HUES6 (cell line): ENCODE results near the gene MAD1L1.

Experiments used
- H3K27ac ChIP-seq: 2 replicates; pipeline ENCODE4 v1.7.0; 2013; ENCODE audit warnings: low read depth, mild to moderate bottlenecking, low read length, inconsistent platforms
- H3K27me3 ChIP-seq: 2 replicates; pipeline ENCODE4 v1.6.1; 2013; ENCODE audit warnings: low read length; ENCODE audit not compliant: control insufficient read depth, insufficient read depth
- H3K36me3 ChIP-seq: 2 replicates; pipeline ENCODE4 v1.6.1; 2013; ENCODE audit warnings: low read length; ENCODE audit not compliant: control insufficient read depth, insufficient read depth
- H3K4me1 ChIP-seq: 2 replicates; pipeline ENCODE4 v1.6.1; 2013; ENCODE audit warnings: low read length; ENCODE audit not compliant: control insufficient read depth, insufficient read depth
- H3K4me3 ChIP-seq: 2 replicates; pipeline ENCODE4 v1.5.1; 2013; ENCODE audit warnings: low read depth, low read length
- H3K9ac ChIP-seq: one replicate; pipeline ENCODE4 v1.6.1; 2013; ENCODE audit warnings: mild to moderate bottlenecking, low read length
- H3K9me3 ChIP-seq: 2 replicates; pipeline ENCODE4 v1.6.1; 2013; ENCODE audit warnings: low read depth, low read length; ENCODE audit not compliant: control insufficient read depth, insufficient read depth

Gene MAD1L1

DNA sequence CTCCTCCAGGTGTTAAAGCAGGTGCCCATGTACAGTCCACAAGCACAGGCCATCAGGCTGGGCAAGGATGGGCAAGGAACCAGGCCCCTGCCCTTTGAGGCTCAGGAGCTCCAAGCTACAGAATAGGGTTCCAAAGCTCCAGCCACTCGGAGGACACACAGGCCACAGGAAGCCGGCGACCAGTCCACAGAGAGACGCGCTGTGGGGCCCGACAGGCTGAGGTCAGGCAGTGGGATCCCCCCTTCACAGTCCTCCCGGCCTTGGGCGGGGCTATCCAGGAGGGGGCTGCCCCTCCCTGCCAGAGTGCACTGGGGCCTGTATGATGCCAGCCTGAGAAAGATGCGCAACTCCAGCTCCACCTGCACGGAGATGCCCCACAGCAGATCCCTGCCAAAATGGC is 34.0 kb downstream of the MAD1L1 start:
- Histone ChIP-seq H3K4me3 (no peak overlapping the region), H3K4me1 (no peaks in the 10 kb centered on the region), H3K9me3 (peaks cover 12% of the 10 kb centered on the region), H3K27me3 (no peaks in the 10 kb centered on the region), H3K27ac (no peak overlapping the region), H3K36me3 (peaks cover 65% of the 10 kb centered on the region), H3K9ac (no peak overlapping the region)

DNA sequence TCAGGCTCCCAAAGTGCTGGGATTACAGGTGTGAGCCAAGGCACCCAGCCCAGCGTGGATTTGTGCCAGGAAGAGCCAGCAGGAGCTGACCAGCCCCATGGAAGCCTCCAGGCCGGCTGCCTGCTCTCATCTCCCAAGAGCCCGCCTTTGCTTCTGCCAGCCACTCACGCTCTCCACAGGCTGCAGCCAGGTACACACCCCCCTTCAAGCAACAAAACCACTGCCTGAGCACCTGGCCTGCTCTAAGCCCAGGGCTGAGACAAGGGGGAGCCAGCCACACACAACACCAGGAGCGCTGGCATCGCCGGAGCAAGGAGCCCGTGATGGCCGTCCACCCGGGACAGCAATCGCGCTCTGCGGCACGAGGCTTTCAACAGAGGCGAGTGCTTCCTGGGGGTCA is 34.5 kb downstream of the MAD1L1 start:
- Histone ChIP-seq H3K4me3 (no peak overlapping the region), H3K9me3 (peaks cover 12% of the 10 kb centered on the region), H3K4me1 (no peaks in the 10 kb centered on the region), H3K27me3 (no peaks in the 10 kb centered on the region), H3K36me3 (peaks cover 67% of the 10 kb centered on the region), H3K27ac (no peak overlapping the region), H3K9ac (no peak overlapping the region)

DNA sequence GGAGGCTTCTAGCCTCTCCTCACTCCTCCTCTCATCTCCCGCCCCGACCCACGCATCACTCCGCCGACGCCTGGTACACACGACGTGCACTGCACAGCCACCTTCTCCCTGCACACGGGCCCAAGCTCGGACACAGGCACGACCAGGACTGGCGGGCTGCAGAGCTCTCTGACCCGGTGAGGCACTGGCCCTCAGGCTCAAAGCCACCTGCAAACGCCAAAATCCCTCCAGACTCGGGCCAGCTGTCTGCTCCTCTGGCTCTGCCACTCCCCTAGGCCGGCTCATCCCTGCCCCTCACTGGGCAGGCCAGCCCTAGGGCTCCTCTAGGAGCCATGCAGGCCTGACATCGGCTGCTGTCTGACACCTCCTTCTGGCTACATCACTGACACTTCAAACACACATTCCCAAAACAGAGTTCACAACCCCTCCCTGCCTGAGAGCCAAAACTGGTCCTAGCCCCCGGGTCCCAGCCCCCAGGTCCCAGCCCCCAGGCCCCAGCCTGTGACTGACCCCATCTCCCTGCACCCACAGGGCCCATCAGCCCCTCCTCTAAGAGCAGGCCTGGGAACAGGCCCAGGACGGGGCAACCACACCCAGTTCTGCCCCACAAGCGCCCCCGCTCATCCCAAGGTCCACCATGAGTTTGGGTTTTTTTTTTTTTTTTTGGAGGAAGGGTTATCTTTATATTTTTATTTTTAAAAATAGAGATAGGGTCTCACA is 35.1 kb downstream of the MAD1L1 start:
- Histone ChIP-seq H3K4me1 (no peaks in the 10 kb centered on the region), H3K9me3 (peaks cover 12% of the 10 kb centered on the region), H3K27me3 (no peaks in the 10 kb centered on the region), H3K9ac (no peak overlapping the region), H3K36me3 (peaks cover 67% of the 10 kb centered on the region), H3K4me3 (no peak overlapping the region), H3K27ac (no peak overlapping the region)

DNA sequence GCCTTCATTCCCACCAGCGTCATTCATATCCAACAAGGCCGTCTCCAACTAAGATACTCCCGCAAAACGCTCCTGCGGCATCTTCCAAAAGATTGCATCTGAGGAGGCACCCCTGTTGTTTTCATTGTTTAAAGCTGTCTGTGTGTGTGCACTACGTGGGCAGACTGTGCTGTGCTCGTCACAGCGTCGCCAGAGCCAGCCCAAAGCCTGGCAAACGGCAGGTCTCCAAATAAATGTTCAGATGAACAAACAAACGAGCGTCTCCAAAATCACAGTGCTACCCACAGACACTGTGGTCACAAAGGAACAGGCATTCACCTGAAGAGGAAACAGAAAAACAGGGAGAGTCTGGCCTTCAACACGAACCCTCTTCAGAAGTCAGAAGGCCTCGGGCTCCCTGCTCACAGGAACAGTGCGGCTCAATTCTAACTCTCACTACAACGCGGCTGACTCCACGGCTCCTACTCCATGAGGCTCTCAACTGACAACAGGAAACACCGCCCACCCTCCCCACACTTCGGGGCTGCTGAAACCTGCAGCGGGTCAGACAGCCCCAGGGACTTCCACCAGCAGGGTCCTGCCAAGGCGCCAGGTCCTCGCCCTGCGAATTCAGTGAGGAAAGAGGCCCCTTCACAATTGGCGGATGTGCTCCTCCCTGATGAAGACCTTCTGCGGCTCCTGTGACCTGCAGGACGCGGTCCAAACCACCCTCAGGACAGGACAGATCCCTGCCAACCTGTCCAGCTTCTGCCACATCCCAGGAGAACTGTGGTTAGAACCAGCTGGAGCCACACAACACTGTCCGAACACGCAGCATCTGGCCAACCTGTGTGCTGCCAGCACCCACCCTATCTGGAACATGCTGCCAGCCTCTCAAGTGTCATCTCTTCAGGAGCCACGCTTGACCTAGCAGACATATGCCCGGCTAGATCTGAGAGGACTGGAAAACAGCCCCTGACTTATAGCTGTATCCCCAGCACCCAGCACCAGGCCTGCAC is 36.1 kb downstream of the MAD1L1 start:
- Histone ChIP-seq H3K4me3 (no peak overlapping the region), H3K9me3 (peaks cover 12% of the 10 kb centered on the region), H3K27me3 (no peaks in the 10 kb centered on the region), H3K9ac (no peak overlapping the region), H3K27ac (no peak overlapping the region), H3K36me3 (peaks cover 63% of the 10 kb centered on the region), H3K4me1 (no peaks in the 10 kb centered on the region)

DNA sequence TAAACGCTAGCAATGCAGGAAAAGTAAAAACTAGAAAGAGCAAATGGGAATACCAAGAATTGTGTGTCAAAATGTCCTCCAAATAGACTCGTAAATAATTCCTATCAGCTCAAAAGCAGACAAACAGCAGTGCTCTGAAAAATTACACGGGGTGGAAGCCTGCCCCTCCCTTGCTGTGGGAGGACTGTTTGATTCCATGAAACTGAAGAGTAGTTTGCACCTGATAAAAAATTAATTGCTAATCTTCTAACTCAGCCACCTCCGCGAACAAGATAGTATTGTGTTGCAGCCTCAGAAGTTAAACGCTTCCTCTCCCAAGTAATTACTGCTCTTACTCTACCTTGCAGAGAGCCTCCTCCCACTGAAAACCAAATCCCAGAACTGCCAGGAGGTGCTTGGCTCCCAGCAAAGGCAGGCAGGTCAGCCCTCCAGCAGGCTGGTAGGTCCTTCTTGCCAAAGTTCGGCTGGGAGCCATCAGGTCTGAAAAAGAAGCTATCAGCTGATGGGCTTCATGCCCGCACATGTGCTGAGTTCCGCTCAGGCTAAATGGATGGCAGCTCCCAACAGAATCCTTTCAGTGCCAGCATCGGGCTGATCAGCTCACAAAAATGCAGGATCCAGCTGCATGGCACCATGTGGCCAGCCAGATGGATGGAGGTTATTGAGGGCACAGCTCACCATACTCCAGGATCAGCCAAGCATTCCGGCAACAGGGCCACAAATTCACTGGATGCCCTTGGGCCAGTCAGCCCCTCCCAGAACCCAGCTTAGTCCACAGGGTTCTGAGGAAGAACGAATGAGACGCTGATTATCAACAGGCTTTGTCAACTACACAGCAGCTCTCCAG is 37.1 kb downstream of the MAD1L1 start:
- Histone ChIP-seq H3K9ac (no peak overlapping the region), H3K36me3 (peaks cover 56% of the 10 kb centered on the region), H3K4me3 (no peak overlapping the region), H3K27me3 (no peaks in the 10 kb centered on the region), H3K4me1 (no peaks in the 10 kb centered on the region), H3K27ac (no peak overlapping the region), H3K9me3 (peaks cover 12% of the 10 kb centered on the region)

DNA sequence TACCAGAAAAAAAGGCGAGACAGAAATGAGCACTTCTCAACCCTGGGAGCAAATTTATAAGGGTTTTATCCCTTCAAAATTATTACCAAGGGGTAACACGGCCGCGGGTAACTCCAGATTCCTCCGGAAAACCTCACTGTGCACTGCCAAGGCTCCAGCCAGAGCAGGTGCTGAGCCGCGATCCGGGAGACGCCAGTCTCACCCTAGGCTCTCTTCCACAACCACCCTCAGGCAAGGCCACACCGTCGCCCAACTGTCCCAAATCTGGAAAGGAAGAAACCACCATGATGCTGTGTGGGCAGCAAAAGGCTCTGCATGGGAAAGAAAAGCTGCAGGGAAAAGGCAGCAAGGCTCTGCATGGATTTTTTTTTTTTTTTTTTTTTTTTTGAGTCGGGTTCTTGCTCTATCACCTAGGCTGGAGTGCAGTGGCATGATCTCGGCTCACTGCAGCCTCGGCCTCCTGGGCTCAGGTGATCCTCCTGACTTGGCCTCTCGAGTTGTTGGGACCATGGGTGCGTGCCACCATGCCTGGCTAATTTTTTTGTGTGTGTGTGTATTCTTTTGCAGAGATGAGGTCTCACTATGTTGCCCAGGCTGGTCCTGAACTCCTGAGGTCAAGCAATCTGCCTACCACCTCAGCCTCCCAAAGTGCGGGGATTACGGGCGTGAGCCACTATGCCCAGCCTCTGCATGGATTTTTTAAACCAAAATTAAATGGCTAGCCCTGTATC is 39.0 kb downstream of the MAD1L1 start:
- Histone ChIP-seq H3K36me3 (peaks cover 48% of the 10 kb centered on the region), H3K4me3 (no peak overlapping the region), H3K4me1 (no peaks in the 10 kb centered on the region), H3K27ac (no peak overlapping the region), H3K27me3 (no peaks in the 10 kb centered on the region), H3K9me3 (peaks cover 22% of the 10 kb centered on the region), H3K9ac (no peak overlapping the region)

DNA sequence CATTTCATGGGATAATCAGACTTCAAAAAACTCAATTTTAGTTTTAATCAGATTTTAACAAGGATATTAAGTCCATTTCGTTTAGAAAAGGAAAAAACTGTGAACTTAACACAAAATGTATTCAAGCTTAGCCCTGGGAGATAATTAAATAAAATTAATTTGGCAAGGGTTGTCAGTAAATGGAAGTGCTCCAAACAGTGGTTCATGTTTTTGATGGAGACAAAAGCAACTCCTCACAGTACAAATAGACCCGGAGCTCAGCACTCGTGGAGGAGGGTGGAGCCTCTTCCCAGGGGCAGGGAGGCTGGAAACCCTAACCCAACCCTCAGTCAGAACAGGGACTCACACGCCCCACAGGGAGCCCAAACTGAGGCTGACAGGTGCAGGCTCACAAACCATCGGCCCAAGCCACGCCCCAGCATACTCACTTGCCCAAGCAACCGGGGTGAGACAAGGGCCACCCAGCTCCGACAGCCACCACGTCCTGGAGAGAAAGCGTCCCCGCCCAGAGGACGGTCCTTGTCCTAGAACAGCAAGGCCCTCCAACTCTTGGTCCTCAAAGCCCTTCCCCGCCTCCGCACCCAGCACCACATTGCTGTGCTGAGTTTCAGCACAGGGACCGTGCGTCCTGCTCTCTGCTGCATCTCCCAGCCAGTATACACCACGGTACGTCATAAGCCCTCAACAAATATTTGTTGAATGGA is 39.8 kb downstream of the MAD1L1 start:
- no peaks in the 10 kb centered on the region for H3K4me1 ChIP-seq
- peaks cover 26% of the 10 kb centered on the region for H3K9me3 ChIP-seq
- peaks cover 43% of the 10 kb centered on the region for H3K36me3 ChIP-seq
- no peak overlapping the region for H3K9ac ChIP-seq
- no peak overlapping the region for H3K4me3 ChIP-seq
- H3K27me3 ChIP-seq, result no peaks in the 10 kb centered on the region
- H3K27ac ChIP-seq, result no peak overlapping the region

DNA sequence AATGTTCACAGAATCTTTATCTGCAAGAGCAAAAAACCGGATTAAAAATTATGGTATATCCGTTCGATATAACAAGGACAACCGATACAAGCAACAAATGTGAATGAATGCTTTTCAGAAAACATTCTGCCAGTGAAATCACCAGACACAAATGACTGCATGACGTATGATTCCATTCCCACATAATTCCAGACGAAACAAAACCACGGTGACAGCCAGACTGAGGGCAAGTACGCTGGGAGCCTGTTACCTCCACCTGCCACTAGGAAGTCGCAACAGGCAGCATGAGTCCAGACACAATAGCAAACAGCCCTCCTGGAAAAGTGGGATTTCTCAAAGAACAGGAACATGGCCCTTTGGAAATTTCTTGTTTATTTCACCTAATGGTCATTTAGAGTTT is 41.7 kb downstream of the MAD1L1 start:
- no peak overlapping the region for H3K4me3 ChIP-seq
- no peaks in the 10 kb centered on the region for H3K4me1 ChIP-seq
- peaks cover 32% of the 10 kb centered on the region for H3K36me3 ChIP-seq
- H3K9me3 ChIP-seq, result peaks cover 24% of the 10 kb centered on the region
- no peak overlapping the region for H3K9ac ChIP-seq
- no peak overlapping the region for H3K27ac ChIP-seq
- no peaks in the 10 kb centered on the region for H3K27me3 ChIP-seq

DNA sequence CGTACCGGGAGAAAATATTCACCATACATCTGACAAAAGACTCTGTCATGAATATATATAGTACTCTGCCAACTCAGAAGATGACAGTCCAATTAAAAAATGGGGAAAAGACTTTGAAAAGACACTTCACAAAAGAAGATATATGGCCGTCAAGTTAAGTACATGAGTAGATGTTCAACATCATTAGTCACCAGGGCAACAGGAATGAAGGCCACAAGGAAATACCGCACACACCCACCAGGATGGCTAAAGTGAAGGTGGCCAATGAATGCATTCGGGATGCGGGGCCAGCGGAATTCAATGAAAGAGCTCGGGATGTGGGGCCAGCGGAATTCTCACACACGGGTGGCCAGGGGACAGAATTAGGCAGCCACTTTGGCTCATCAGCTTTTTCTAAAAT is 42.2 kb downstream of the MAD1L1 start:
- Histone ChIP-seq H3K27ac (no peak overlapping the region), H3K9me3 (peaks cover 19% of the 10 kb centered on the region), H3K4me1 (no peaks in the 10 kb centered on the region), H3K4me3 (no peak overlapping the region), H3K9ac (no peak overlapping the region), H3K36me3 (peaks cover 31% of the 10 kb centered on the region), H3K27me3 (no peaks in the 10 kb centered on the region)

DNA sequence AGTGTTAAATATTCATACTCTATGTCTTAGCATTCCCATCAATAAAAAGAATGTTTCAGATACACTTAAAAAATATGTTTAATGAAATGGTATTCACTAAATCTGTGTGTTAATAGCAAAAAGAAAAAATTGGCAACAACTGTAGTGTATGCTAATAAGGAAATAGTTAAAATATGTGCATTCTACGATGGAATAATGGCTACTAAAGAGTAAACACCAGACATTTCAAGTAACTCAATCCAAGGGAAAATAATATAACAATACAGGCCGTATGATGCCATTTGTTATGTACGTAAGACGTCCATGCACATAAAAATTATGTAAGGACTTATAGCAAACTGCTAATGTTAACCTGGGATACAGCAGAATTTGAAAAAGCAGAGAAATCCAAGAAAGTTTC is 46.6 kb downstream of the MAD1L1 start:
- no peaks in the 10 kb centered on the region for H3K27me3 ChIP-seq
- peaks cover 21% of the 10 kb centered on the region for H3K36me3 ChIP-seq
- no peak overlapping the region for H3K9ac ChIP-seq
- H3K4me3 ChIP-seq, result no peak overlapping the region
- no peak overlapping the region for H3K27ac ChIP-seq
- H3K4me1 ChIP-seq, result no peaks in the 10 kb centered on the region
- peaks cover 14% of the 10 kb centered on the region for H3K9me3 ChIP-seq
